K562 (cell line): Measurements from ENCODE around the gene GEMIN2. TPM values are rescaled to one million over a fixed set of nuclear protein-coding genes. Genes with fewer than 3 reads are reported as not detected.

ENCODE experiments used
- CHD1 ChIP-seq: fragments of 200-600 bp; sonication (generic); IDR thresholded peaks from one replicate; pipeline ENCODE4 v1.6.1; 2012; ENCODE audit warnings: mild to moderate bottlenecking, moderate library complexity, low read length, inconsistent platforms
- CREBBP ChIP-seq: IDR thresholded peaks from one replicate; pipeline ENCODE4 v1.6.1; 2012; ENCODE audit warnings: low read depth, mild to moderate bottlenecking, control low read depth, inconsistent platforms, low read length
- ELK1 ChIP-seq: sonication (generic); formaldehyde crosslinking; IDR thresholded peaks from 2 replicates; pipeline ENCODE4 v1.8.1; 2022; ENCODE audit warnings: missing genetic modification reagents
- EZH2 ChIP-seq: IDR thresholded peaks from 2 replicates; pipeline ENCODE4 v1.6.1; 2012; ENCODE audit warnings: low read depth, mild to moderate bottlenecking, inconsistent platforms, low read length, borderline replicate concordance
- FOXA3 ChIP-seq, 2 experiments: fragments of 450-650 bp in 1 of 2; sonication (generic) in 1 of 2; formaldehyde crosslinking; IDR thresholded peaks in 1 of 2; conservative IDR thresholded peaks in 1 of 2; 2 replicates each; pipeline versions ENCODE4 v1.4.0 to v1.8.0; 2020 to 2022; ENCODE audit warnings: mild to moderate bottlenecking in 2 of 2, missing genetic modification reagents in 1 of 2
- JUND ChIP-seq, 2 experiments: IDR thresholded peaks; 2 replicates in 1 of 2; 3 replicates in 1 of 2; pipeline ENCODE4 v1.6.1; 2011; ENCODE audit warnings: borderline replicate concordance in 2 of 2, low read depth in 2 of 2, low read length in 2 of 2, improper control_type of control experiment in 1 of 2, missing biosample characterization in 1 of 2, missing genetic modification characterization in 1 of 2, missing genetic modification reagents in 1 of 2
- KAT7 ChIP-seq: sonication (generic); formaldehyde crosslinking; IDR thresholded peaks from 2 replicates; pipeline ENCODE4 v1.8.0; 2022; ENCODE audit warnings: missing genetic modification reagents, mild to moderate bottlenecking, borderline replicate concordance
- KAT8 ChIP-seq: fragments of 450-650 bp; IDR thresholded peaks from 2 replicates; pipeline ENCODE4 v1.6.1; 2016; ENCODE audit warnings: low read depth, mild to moderate bottlenecking
- LCOR ChIP-seq: sonication (generic); formaldehyde crosslinking; IDR thresholded peaks from 2 replicates; pipeline ENCODE4 v1.8.0; 2022; ENCODE audit warnings: mild to moderate bottlenecking, missing genetic modification reagents
- MAFK ChIP-seq: IDR thresholded peaks from 2 replicates; pipeline ENCODE4 v1.6.1; 2011; ENCODE audit warnings: low read length, improper control_type of control experiment
- MED1 ChIP-seq: sonication (generic); formaldehyde crosslinking; IDR thresholded peaks from 2 replicates; pipeline ENCODE4 v1.8.1; 2023; ENCODE audit warnings: missing genetic modification reagents, borderline replicate concordance
- NCOR1 ChIP-seq: fragments of 450-650 bp; IDR thresholded peaks from 2 replicates; pipeline ENCODE4 v1.6.1; 2016; ENCODE audit warnings: mild to moderate bottlenecking, moderate library complexity
- NELFE ChIP-seq: IDR thresholded peaks from 2 replicates; pipeline ENCODE4 v1.6.1; 2011; ENCODE audit warnings: mild to moderate bottlenecking; ENCODE audit not compliant: insufficient read depth, insufficient read length
- PCBP1 ChIP-seq: fragments of 200-400 bp; formaldehyde crosslinking; IDR thresholded peaks from 2 replicates; pipeline ENCODE4 v1.6.1; 2018; ENCODE audit warnings: mild to moderate bottlenecking, low read depth, low read length; ENCODE audit not compliant: poor library complexity, severe bottlenecking
- SMARCA4 ChIP-seq: fragments of 450-650 bp; IDR thresholded peaks from 2 replicates; pipeline ENCODE4 v1.6.1; 2016
- SRSF3 ChIP-seq: fragments of 200-400 bp; formaldehyde crosslinking; IDR thresholded peaks from 2 replicates; pipeline ENCODE4 v1.6.1; 2016; ENCODE audit warnings: mild to moderate bottlenecking, low read length, moderate library complexity; ENCODE audit not compliant: insufficient read depth
- SRSF7 ChIP-seq: fragments of 200-400 bp; formaldehyde crosslinking; optimal IDR thresholded peaks from 2 replicates; pipeline ENCODE3; 2017; ENCODE audit warnings: mild to moderate bottlenecking, low read depth, low read length
- STAT6 ChIP-seq: sonication (generic); formaldehyde crosslinking; IDR thresholded peaks from 2 replicates; pipeline ENCODE4 v1.8.1; 2023; ENCODE audit warnings: mild to moderate bottlenecking, missing genetic modification reagents
- TCF7L2 ChIP-seq: fragments of 150-350 bp; IDR thresholded peaks from 2 replicates; pipeline ENCODE4 v1.6.1; 2016; ENCODE audit warnings: low read depth, mild to moderate bottlenecking, low read length, moderate library complexity
- USF2 ChIP-seq: sonication (generic); formaldehyde crosslinking; IDR thresholded peaks from 2 replicates; pipeline ENCODE4 v1.5.0; 2020; ENCODE audit warnings: missing genetic modification reagents
- ZNF316 ChIP-seq: fragments of 450-650 bp; IDR thresholded peaks from 2 replicates; pipeline ENCODE4 v1.6.1; 2016
- ZNF512 ChIP-seq: IDR thresholded peaks from 2 replicates; pipeline ENCODE4 v1.6.1; 2016; ENCODE audit warnings: missing genetic modification characterization, missing compliant biosample characterization
- polyA plus RNA-seq, 8 experiments: library from polyadenylated mRNA; depleted of rRNA in 4 of 8; stranded (reverse) in 5 of 8; unstranded in 3 of 8; fragments of >200 nt; fragmentation: Nextera tagmentation in 2 of 8; fragmentation: Illumina TruSeq in 1 of 8; extraction: Ambion mirVana in 2 of 8; extraction: Trizol in 1 of 8; gene quantifications; 2 replicates each; pipeline versions ENCODE4 v1.2.1 to v1.2.3, GENCODE V29; 2011 to 2014; ENCODE audit warnings: inconsistent platforms in 1 of 8, missing spikeins in 1 of 8
- total RNA-seq, 7 experiments: library from RNA; depleted of rRNA in 6 of 7; stranded (reverse); fragments of >200 nt in 6 of 7; fragmentation: Illumina TruSeq in 2 of 7; extraction: Trizol in 2 of 7; gene quantifications; 2 replicates each; pipeline versions ENCODE4 v1.2.1 to v1.2.3, GENCODE V29; 2011 to 2021; ENCODE audit warnings: low replicate concordance in 1 of 7

GEMIN2 gene
- total and polyA plus RNA-seq, 9 of the 15 experiments (the other 6 are each of a cell fraction or from before 2014, with no cell fraction given): 23.0 to 87.6 (median 45.5) TPM

GRCh38 chr14:39145266-39145966 is 31.3 kb downstream of the GEMIN2 start (continued):
- TF ChIP-seq ZNF316 (peak; percentile 42), USF2 (CRISPR knock-in tag) (no peak), SRSF3 (no peak), JUND (IDR thresholded peaks at IDR 0.05; ENCODE audit: borderline replicate concordance, low read depth, low read length) (peak; percentile 64; the same call in 1 of the 2 replicates), JUND (tag; IDR thresholded peaks at IDR 0.05; ENCODE audit: borderline replicate concordance, low read depth, low read length) (peak; percentile 59; the same call in 1 of the 3 replicates), ELK1 (CRISPR knock-in tag) (no peak), NELFE (no peak), PCBP1 (no peak), SMARCA4 (peak; percentile 92), CREBBP (no peak), LCOR (CRISPR knock-in tag) (no peak), MED1 (CRISPR knock-in tag) (no peak), SRSF7 (no peak), ZNF512 (tag) (no peak), KAT8 (no peak), STAT6 (CRISPR knock-in tag) (no peak), EZH2 (no peak), TCF7L2 (no peak), KAT7 (CRISPR knock-in tag) (no peak), NCOR1 (peak; percentile 90), MAFK (no peak), FOXA3 (CRISPR knock-in tag; conservative IDR thresholded peaks at IDR 0.05 in 1 of 2, IDR thresholded peaks at IDR 0.05 in 1 of 2) (peak; percentile 77 to 87), CHD1 (no peak)
